Hepatocyte (in vitro differentiated cells): ENCODE measurements around the gene CDC45.

Experiments used
- CTCF ChIP-seq: fragments of 200-600 bp; sonication (generic); IDR thresholded peaks from 2 replicates; pipeline ENCODE4 v1.5.1; 2016; ENCODE audit warnings: antibody characterized with exemption, mild to moderate bottlenecking; ENCODE audit not compliant: poor library complexity
- EZH2 ChIP-seq: fragments of 200-600 bp; sonication (generic); IDR thresholded peaks from 2 replicates; pipeline ENCODE4 v1.6.1; 2016; ENCODE audit warnings: antibody characterized with exemption, mild to moderate bottlenecking, borderline replicate concordance

DNA sequence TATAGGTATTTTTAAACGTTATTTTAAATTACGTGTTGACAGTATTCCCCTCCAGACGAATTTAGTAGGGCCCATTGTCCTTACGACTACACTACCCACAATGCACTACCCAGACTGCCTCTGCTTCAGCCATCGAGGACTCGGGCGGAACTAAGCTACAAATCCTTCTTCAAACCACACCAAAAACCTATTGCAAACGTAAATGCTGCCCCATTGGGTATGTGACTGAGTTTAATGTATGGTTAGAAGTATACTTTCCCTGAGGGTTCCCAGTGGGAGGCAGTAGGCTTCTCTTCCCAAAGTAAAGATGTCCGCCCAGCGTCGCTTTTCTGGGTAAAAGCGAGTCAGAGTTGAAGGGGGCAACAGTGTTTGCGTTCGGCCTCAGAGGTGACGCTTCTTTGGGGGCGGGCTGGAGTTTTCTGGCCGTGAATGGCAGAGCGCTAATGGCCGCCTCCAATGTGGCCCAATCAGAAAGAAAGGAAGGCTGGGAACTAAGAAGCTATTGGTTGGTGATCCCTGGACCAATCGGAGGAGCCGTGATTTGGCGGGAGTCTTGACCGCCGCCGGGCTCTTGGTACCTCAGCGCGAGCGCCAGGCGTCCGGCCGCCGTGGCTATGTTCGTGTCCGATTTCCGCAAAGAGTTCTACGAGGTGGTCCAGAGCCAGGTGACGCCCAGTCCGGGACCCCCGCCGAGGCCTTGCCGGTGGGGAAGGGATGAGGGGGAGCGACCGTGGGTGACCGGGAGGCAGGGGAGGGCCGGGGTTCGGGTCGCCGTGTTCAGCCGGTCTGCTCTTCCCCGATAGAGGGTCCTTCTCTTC is at the start of gene CDC45:
- TF ChIP-seq EZH2 (no peak), CTCF (no peak)
